Stimulated activated CD4-positive, alpha-beta T cell treated with anti-CD3 and anti-CD28 coated beads, Interleukin-12 subunit alpha, Interleukin-12 subunit beta, amount 100 ng/mL, for 48 hours (primary cell): ENCODE results near the gene EPHA5.

Experiments used
- DNase-seq, 3 donors: peaks; one replicate each; pipeline ENCODE4 v3.0.0-alpha.2; 2020; ENCODE audit warnings: low read depth in 2 of 3, low spot score in 1 of 3

Gene EPHA5

DNA sequence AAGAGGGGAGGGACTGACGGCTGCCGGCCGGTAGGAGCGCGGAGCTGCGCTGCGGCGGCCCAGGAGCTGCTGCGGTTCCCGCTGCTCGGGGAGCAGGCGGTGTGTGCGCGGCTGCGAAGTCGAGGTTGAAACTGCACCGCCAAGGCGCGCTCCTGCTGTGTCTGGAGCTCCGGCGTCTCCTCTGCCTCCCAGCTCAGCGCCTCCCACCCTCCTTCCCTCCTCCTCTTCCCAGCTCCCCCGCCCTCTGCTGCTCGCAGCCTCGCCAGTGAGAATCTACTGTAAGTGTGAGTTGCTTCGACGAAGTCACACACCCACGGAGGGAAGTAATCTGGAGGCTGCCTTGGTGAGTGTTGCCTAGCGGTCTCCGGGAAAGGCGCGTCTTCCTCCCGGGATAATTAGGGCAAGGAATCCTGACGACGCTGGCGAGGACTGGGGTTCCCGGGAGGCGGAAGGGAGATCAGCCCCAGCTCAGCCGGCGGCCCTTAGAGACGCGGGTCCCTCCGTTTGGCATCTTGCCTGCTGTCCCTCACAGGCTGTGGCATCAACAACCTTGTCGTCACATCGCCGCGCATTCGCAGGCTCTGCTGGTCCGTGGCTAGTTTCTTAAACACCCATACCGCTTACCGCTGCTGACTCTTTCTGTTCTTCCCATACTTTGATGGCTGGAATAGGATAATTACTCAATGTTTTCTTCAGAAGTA lies at the start of gene EPHA5:
Gene EPHA5, minus strand, starts transcription at position 159 of the 701 bp plus-strand sequence. CDS start 747 bp downstream, outside the sequence.
- DNase-seq: peak in 1 of 3 donors; percentile 0

- DNase-seq: no peak
Observed at GRCh38 chr4:65719635-65720034, 49.3 kb upstream of the EPHA5 start.

DNA sequence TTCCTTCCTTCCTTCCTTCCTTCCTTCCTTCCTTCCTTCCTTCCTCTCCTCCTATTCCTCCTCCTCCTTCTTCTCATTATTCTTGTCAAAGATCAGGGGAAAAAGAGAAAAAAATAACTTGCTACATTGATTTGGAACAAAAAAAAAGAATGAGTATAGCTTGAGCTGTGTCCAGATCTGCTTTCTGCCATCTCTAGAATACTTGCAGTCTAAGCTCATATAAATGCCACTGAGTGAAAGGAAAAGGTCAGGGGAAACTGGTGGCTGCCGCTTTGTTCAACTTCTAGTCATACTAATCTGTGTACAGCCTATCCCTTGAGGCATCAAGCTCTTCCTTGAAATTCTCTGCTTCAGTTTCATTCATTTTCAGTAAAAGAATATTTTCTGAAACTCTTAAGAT lies 28.3 kb upstream of the EPHA5 start:
- DNase-seq: no peak

DNA sequence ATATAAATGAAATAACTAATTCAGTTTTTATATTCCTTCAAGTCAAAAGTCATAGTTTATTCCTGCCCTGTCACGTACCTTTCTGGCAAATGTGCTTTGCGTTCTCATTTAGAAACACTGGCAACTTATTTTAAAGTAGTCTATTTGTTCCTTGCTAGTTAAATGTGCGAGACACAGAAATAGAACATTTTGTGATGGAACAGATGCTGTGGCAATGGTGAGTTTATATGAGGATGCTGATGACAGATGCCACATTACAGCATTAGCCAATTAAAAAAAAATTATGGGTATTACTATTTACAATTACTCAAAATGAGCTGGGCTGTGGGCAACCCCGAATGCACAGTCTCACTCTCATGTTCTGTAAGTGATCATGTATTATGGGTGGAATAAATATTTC lies 26.1 kb upstream of the EPHA5 start:
- DNase-seq: no peak

DNA sequence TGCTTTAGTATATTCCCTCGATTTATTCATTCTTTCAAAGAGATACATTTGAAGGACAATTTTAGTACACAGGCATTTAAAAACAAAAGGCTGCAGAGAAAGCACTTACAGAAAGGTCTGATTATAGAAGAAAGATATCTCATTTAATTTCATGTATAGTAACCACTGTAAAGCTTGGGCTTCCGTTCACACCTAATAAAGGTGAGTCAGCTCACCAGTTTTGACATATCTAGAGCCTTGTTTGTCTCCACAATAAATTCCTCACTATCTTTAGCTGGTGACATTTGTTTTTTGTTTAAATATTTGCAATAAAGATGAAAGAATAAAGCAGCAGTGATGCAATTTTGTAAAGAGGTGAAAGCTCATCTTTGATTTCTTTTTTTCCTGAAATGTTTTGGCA lies 1.1 kb upstream of the EPHA5 start:
- DNase-seq: no peak

DNA sequence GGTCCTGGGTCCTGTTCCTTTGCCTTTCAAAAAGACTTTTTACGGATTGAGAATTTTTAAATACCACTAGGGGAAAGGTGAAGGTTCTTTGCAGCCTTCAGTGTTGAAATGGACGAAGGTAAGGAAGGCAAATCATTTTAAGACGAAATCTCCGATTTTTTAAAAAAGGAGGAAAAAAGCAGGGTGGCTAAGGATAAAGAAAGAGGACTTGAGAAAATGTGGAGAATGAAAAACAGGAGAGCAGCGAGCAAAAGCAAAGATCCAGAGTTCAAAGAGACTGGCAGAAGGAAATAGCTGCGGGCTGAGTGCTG lies 314 bp downstream of the EPHA5 start:
- DNase-seq: no peak

GRCh38 chr4:65669111-65670019 lies 924 bp downstream of the EPHA5 start:
- no peak for DNase-seq

DNA sequence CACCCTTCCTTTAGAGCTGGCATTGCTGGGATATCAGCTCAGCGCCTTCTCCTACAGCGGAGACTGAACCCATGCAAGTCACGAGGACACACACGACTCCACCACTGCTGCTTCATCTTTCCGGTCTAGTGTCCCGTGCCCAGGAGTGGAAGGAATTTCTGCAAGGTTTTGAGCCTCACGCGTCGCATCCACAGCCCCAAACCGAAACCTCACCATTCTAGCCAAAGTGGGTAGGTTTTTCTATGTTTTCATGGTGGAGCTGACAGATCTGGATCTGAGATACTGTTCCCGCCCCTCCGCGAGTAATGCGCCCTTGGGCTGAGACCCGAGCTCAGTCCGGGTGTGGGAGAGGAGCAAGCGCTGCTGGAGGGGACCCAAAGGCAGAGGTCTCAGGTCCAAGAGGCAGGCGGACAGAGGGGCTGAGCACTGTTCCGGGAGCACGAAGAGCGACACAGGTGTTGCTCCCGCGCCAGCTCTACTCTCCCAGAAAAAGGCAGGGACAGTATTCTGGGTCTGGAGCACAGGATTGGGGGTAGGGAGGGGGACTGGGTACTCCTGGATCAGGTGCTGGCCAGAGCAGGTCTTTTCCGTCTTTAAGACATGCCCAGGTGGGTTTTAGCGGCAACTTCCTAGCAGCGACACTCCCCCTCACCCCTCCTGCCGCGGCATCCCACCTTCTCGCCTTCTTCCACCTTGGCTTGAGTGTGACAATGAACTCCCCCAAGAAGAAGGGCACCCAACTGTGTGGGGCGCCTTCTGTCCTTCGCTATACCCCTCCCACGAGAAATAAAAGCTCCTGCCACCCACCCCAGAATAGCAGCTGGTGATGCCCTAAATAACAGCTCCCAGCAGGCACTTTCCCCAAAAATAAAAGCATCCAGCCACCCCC lies 1.8 kb downstream of the EPHA5 start:
- DNase-seq: no peak

- DNase-seq: no peak
Observed at GRCh38 chr4:65667506-65668041, 2.7 kb downstream of the EPHA5 start.

- DNase-seq: no peak
Observed at GRCh38 chr4:65665771-65666523, 4.3 kb downstream of the EPHA5 start.

- no peak for DNase-seq
Observed at GRCh38 chr4:65661471-65661870, 8.8 kb downstream of the EPHA5 start.

DNA sequence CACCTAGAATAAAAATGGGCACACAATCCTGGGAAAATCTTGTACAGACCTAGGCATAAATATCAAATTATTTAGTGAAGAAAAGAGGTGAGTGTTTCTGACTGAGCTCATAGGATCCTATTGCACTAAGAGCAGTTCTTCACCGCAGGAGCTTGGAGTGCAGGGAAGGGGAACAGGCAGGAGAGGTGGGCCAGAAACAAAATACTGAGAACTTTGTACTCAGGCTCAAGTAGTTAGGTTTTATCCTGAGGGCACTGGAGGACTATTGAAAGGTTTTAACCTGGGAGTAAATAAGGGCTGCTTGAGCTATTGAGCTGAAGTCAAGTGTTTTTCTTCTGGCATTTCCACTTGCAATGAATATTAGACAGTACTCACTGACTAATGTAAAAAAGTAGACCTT lies 12.2 kb downstream of the EPHA5 start:
- no peak for DNase-seq

DNA sequence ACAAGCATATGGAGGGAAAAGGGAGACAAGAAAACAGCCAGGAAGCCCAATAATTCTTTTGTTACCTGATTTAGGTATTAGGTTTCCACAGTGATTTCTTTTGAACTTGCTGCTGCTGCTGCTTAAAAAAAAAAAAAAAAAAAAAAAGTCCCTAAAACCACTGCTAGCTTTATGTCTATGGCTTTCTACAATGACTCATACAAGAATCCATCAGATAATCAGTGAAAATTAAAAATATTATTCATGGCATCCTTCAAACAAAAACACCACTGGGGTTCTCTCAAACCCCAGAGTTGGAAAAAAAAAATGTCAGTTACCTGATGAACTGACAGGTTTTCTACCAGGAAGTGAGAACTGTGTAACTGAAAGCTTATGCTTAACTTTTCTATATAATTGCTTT lies 14.3 kb downstream of the EPHA5 start:
- no peak for DNase-seq

GRCh38 chr4:65654976-65655375 lies 15.3 kb downstream of the EPHA5 start:
- DNase-seq: no peak

DNA sequence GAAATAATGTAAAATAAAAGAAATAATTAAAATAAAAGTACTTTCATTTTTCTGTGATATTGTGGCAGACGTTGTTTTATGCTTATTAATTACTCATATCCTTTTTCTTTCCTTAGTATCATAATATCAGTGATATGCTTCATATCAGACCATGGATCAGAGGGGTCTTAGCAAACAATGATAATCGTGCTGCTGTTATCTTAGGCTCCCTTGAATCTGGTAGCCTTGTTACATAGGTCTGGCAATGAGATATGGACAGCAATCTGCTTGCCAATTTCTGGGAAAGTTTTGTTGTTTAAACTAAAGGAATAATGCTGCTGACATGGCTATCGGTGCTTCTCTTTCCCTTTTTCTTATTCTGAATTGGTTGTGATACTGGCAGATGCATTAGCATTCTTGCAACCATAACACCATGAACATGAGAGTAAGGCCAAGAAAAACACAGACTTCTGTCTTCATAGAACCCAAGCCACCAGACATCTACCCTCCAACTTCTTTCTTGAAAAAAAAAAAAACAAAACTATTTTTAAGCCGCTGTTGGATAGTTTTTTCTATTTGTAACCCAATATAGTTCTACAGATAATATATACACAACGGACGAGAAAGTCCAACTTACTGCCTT lies 16.4 kb downstream of the EPHA5 start:
- DNase-seq: no peak

DNA sequence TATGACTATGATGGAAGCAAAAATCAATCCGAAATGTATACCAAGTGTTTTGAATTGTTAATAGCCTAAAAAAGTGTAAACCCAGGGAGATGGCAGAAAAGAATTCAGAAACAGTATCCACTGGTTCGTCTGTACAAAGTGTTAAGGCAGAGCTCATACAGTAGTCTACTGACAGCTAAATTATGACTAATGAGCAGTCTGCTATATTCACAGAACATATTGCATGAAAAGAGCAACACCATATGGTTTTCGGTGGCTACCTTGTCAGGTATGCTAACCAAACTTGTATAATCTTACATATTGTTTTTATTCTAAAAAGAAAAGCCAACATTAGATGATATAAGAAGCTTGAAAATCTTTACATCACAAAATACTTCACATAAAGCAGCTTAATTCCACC lies 18.5 kb downstream of the EPHA5 start:
- no peak for DNase-seq

DNA sequence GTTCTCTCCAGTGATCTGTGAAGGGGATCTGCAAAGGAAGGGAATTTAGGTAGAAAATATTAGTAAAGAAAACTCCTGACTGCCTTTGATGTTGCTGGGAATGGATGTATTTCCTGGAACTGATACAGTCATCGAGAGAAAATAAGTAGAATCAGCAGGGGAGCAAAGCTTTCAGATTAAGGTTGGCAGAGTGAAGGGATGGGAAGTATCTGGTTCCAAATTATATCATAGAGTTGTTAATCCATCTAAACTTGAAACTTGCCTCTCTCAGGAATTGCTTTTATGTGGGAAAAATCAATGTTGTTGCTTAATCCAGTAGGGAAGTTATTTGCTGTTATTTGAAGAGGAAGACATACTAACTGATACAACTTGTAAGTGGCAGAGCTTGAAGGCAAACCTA lies 19.3 kb downstream of the EPHA5 start:
- DNase-seq: no peak

- DNase-seq: no peak
Observed at GRCh38 chr4:65646136-65646535, 24.2 kb downstream of the EPHA5 start.

GRCh38 chr4:65645185-65645584 lies 25.1 kb downstream of the EPHA5 start:
- DNase-seq: no peak
